D721Med (cell line): ENCODE results near the gene KRT9.

Experiments
- DNase-seq: peaks from one replicate; pipeline ENCODE4 v3.0.0; 2011; ENCODE audit warnings: low spot score; ENCODE audit not compliant: insufficient read length
- FAIRE-seq: peaks from 2 replicates; lab custom pipeline; 2011; peaks lifted over from hg19 to GRCh38; lab: Jason Lieb, UNC
- CTCF ChIP-seq: IDR thresholded peaks from 2 replicates; pipeline ENCODE4 v1.5.1; 2012; ENCODE audit warnings: mild to moderate bottlenecking, control low read depth; ENCODE audit not compliant: insufficient read depth; ENCODE audit errors: missing control alignments

The KRT9 gene

GRCh38 chr17:41521574-41522261 lies 50.1 kb downstream of the KRT9 start:
- TF ChIP-seq CTCF = no peak
- FAIRE-seq (no peak), DNase-seq (no peak)

GRCh38 chr17:41520821-41521521 lies 50.9 kb downstream of the KRT9 start:
- no peak for DNase-seq

DNA sequence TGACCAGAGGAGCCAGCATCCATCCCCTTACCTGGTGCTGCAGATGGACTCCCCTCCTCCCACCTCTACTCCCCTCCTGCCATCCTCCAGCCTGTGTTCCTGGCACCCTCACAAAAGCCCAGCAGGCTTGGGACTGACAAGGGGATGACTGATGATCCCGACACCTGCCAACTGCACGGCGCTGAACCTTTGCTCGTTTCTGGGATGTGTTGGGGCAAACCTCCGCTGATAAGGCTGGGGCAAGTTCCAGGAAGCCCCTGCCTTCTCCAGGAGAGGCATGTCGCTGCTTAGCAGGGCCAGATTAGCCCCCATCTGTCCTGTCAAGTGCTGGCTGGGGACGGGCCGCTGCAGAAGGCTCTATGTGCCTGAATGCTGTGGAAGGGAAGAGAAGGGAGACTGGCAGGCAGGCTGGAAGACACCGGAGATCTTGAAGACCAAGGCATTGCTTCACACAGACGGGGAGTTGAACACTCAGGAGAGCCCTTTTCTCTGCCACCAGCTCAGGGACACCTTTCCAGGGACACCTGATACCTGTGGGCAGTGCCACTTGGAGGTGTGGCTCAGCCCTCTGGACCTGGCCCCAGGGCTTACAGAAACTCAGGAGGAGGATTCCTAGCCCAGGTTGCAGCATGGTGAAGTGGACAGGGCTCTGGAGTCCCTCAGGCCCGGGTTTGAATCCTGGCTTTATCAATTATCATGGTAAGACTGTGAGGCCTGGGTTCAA lies 52.2 kb downstream of the KRT9 start:
- no peak for FAIRE-seq
- no peak for DNase-seq
- TF ChIP-seq CTCF = no peak

More at GRCh38 chr17:41520821-41521521, 50.9 kb downstream of the KRT9 start:
- TF ChIP-seq CTCF = no peak
- FAIRE-seq = no peak

- FAIRE-seq (no peak), DNase-seq (no peak)
- TF ChIP-seq CTCF = no peak
These were observed 52.9 kb downstream of the KRT9 start, which contains the start of gene KRT15 for GRCh38 chr17:41518789-41519449. Gene KRT15 (minus strand): TSS chr17:41518890. CDS start chr17:41518827, 63 bp downstream.

DNA sequence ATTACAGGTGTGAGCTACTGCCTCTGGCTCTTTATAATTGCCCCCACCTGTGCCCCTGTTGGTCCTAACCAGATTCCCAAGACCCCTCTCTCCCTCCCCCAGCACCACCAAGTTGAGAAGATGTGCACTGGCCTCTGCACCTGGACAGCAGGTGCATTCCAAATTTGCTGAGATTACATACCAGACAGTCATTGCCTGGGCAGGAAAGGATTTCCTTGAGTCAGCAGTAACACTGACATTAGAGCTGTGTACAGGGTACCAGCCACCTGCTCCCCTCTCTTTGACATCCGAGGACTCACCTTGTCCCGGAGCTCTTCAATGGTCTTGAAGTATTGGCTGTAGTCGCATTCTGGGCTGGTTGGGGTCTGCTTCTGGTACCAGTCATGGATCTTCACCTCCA lies 53.8 kb downstream of the KRT9 start:
- DNase-seq (no peak), FAIRE-seq (no peak)
- no peak for TF ChIP-seq CTCF

DNA sequence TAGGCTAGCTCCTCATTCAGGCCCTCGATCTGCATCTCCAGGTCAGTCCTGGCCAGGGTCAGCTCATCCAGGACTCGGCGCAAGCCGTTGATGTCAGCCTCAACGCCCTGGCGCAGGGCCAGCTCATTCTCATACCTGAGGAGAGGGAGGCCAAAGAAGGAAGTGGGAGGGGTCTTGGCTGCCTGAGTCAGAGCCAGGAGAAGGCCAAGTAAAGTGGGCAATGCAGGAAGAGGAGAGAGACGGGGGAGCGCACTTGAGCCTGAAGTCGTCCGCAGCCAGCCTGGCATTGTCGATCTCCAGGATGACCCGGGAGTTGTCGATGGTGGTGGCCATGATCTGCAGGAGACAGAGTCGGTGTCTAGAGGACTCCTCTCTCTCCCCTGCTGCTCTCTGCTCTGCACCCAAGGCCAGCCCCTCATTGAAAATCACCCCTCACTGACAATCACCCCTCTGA lies 55.0 kb downstream of the KRT9 start:
- DNase-seq (no peak), FAIRE-seq (no peak)
- no peak for TF ChIP-seq CTCF
